Kidney epithelial cell (primary cell): Measurements from ENCODE around the gene GRIK1. TPM values are rescaled to one million over a fixed set of nuclear protein-coding genes. Genes with fewer than 3 reads are reported as not detected.

ENCODE experiments used
- DNase-seq: peaks from one replicate; pipeline ENCODE4 v3.0.0-alpha.2; 2010; ENCODE audit warnings: low read depth
- H3K27me3 ChIP-seq: 2 replicates; pipeline ENCODE4 v1.6.0; 2011; ENCODE audit warnings: low read length; ENCODE audit not compliant: control insufficient read depth, insufficient read depth
- H3K36me3 ChIP-seq: 2 replicates; pipeline ENCODE4 v1.5.1; 2011; ENCODE audit warnings: low read length; ENCODE audit not compliant: control insufficient read depth, insufficient read depth
- H3K4me3 ChIP-seq: 2 replicates; pipeline ENCODE4 v1.5.1; 2011; ENCODE audit warnings: low read depth, mild to moderate bottlenecking, control low read depth, low read length
- total RNA-seq: library from RNA; depleted of rRNA; stranded (reverse); fragments of >200 nt; gene quantifications from 2 replicates; pipeline ENCODE4 v1.2.3, GENCODE V29; 2015
- TF ChIP-seq, protein P1 (sequence below): IDR thresholded peaks from 2 replicates; pipeline ENCODE4 v1.5.1; 2011; ENCODE audit warnings: mild to moderate bottlenecking, moderate library complexity, low read length, control low read depth, inconsistent platforms; ENCODE audit not compliant: insufficient read depth, poor library complexity, severe bottlenecking

GRIK1 gene
- total RNA-seq, 1 donor from 2014 or later: not detected

DNA sequence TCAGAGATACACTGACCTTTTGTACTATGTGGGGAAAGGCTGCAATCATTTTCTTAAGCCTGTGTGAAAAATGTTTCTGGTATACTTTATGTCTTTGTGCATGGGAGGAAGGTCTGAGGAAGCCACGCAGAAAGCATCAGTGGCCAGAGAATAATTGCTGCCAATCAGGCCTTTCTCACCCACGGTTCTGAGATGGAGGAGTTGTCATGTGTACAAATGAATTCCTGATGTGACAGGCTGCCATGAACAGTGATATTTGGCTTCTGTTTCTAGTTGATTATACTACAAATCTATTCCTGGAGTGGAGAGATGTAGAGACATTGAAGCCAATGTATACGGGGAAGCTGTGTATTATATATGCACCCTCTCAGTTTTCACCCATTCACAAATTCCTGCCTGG lies 142.6 kb downstream of the GRIK1 start:
- H3K27me3 ChIP-seq: no peaks in the 10 kb centered on the region

DNA sequence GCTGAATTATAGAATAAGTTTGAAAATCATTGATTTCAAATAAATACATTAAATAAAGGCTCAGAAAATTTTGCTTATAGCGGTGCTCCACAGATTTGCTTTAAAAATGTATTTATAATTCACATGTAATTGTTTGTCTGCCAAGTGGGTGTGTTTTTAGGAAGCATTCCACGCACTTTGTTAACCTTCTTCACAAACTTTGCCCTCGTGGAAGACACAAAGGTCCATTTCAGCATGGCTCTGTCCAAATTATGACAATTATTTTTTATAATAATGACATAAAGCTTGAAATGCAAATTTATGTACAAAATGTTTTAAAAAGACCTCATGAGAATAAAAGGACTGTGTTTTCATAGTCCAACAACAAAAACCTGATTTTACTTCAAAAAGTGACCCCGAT lies 146.1 kb downstream of the GRIK1 start:
- H3K27me3 ChIP-seq: no peaks in the 10 kb centered on the region
- H3K4me3 ChIP-seq: no peak overlapping the region
- DNase-seq: no peak
- H3K36me3 ChIP-seq: no peaks in the 10 kb centered on the region
- TF ChIP-seq, protein P1, sequence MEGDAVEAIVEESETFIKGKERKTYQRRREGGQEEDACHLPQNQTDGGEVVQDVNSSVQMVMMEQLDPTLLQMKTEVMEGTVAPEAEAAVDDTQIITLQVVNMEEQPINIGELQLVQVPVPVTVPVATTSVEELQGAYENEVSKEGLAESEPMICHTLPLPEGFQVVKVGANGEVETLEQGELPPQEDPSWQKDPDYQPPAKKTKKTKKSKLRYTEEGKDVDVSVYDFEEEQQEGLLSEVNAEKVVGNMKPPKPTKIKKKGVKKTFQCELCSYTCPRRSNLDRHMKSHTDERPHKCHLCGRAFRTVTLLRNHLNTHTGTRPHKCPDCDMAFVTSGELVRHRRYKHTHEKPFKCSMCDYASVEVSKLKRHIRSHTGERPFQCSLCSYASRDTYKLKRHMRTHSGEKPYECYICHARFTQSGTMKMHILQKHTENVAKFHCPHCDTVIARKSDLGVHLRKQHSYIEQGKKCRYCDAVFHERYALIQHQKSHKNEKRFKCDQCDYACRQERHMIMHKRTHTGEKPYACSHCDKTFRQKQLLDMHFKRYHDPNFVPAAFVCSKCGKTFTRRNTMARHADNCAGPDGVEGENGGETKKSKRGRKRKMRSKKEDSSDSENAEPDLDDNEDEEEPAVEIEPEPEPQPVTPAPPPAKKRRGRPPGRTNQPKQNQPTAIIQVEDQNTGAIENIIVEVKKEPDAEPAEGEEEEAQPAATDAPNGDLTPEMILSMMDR: no peak

More for the DNA sequence above, 142.6 kb downstream of the GRIK1 start:
- Histone ChIP-seq H3K36me3 (no peaks in the 10 kb centered on the region), H3K4me3 (no peak overlapping the region)
- TF ChIP-seq, protein P1: no peak
- no peak for DNase-seq

DNA sequence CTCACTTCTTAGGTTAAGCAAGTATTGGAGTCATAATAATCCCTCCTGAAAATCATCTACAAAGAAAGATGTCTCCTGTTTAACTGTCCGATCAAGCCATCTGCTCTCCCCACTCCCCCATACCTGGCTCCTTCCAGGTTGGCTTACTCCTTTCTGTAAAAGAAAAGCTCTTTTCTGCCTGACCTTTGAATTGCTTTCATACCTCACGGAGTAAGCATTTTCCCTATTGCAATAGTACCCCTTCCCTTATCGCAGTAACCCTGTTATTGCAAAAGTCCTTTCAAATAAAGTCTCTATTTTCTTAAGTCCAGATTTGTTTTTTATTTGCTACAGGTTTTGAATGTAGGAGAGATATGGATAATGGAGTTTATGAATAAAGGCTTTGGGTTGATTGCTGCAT lies 150.4 kb downstream of the GRIK1 start:
- no peak overlapping the region for H3K4me3 ChIP-seq
- DNase-seq: no peak
- TF ChIP-seq, protein P1: no peak
- no peaks in the 10 kb centered on the region for H3K27me3 ChIP-seq
- no peaks in the 10 kb centered on the region for H3K36me3 ChIP-seq

DNA sequence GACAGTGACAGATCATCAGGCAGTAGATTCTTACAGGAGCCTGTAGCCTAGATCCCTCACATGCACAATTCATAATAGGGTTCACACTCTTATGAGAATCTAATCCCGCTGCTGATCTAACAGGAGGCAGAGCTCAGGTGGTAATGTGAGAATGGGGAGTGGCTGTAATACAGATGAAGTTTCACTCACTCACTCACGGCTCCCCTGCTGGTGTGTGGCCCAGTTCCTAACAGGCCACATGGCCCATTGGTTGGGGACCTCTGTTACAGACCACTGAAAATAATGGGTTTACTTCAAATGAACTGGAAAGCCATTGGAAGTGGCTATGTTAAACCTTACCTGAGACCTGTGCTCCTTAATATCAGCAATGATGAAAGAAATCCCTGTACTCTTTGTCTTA lies 151.0 kb downstream of the GRIK1 start:
- TF ChIP-seq, protein P1: no peak
- no peak for DNase-seq
- no peaks in the 10 kb centered on the region for H3K36me3 ChIP-seq
- no peak overlapping the region for H3K4me3 ChIP-seq
- H3K27me3 ChIP-seq: no peaks in the 10 kb centered on the region

DNA sequence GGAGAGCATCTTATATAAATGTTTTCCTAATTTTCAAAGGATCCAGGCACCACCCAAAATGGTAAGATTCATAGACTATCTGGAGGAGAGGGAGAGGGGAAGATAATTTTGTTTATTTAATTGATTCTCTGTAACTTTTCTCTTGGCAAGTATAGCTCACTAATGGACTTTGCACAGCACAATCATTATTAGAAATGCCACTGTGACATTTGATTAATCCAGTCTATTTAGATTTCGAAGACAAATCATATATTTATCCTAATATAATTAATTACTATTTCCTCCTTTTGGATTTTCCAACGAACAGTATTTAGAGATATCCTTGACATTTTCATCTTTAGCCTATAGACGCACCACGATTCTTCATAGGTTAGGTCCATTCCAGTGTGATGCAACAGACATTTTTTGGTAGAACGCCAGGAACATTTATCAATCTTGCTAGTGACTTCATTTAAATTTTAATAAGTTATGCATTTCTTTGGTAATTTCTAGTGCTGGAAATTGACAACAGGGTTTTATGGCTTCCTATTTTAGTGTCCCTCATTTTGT lies 152.4 kb downstream of the GRIK1 start:
- no peak for DNase-seq
- TF ChIP-seq, protein P1: no peak
- H3K27me3 ChIP-seq: no peaks in the 10 kb centered on the region
- no peaks in the 10 kb centered on the region for H3K36me3 ChIP-seq
- no peak overlapping the region for H3K4me3 ChIP-seq
